OCI-LY1 (cell line): ENCODE results near the gene XRCC4.

ENCODE experiments used
- H2AFZ ChIP-seq: fragments of 200-600 bp; sonication (generic), shearing (Covaris generic); 2 replicates; pipeline ENCODE4 v1.6.0; 2014; ENCODE audit warnings: antibody characterized with exemption, mild to moderate bottlenecking, low read length
- H3F3A ChIP-seq: fragments of 200-600 bp; sonication (generic), shearing (Covaris generic); 2 replicates; pipeline ENCODE4 v1.6.0; 2014; ENCODE audit warnings: mild to moderate bottlenecking, antibody characterized with exemption, low read length, moderate library complexity; ENCODE audit not compliant: insufficient read depth
- H3K27ac ChIP-seq: fragments of 200-600 bp; sonication (generic); 2 replicates; pipeline ENCODE4 v1.5.1; 2014; ENCODE audit warnings: low read length, mixed run types, mild to moderate bottlenecking, low read depth; ENCODE audit not compliant: poor library complexity, severe bottlenecking
- H3K27me3 ChIP-seq: fragments of 200-600 bp; sonication (generic); 2 replicates; pipeline ENCODE4 v1.6.0; 2014; ENCODE audit warnings: antibody characterized with exemption, mild to moderate bottlenecking, low read length, moderate library complexity; ENCODE audit not compliant: insufficient read depth
- H3K36me3 ChIP-seq: fragments of 200-600 bp; sonication (generic); 2 replicates; pipeline ENCODE4 v1.6.1; 2014; ENCODE audit warnings: mild to moderate bottlenecking, antibody characterized with exemption, low read length, moderate library complexity, mixed read lengths; ENCODE audit not compliant: insufficient read depth
- H3K4me1 ChIP-seq: fragments of 200-600 bp; sonication (generic); 2 replicates; pipeline ENCODE4 v1.5.1; 2014; ENCODE audit warnings: mild to moderate bottlenecking, low read length, moderate library complexity; ENCODE audit not compliant: insufficient read depth, severe bottlenecking
- H3K4me2 ChIP-seq: fragments of 200-600 bp; sonication (generic), shearing (Covaris generic); 2 replicates; pipeline ENCODE4 v1.6.1; 2014; ENCODE audit warnings: low read length
- H3K4me3 ChIP-seq: fragments of 200-600 bp; sonication (generic); 2 replicates; pipeline ENCODE4 v1.5.1; 2014; ENCODE audit warnings: low read length, low read depth, mild to moderate bottlenecking, mixed read lengths; ENCODE audit not compliant: poor library complexity, severe bottlenecking
- H3K79me2 ChIP-seq: fragments of 200-600 bp; shearing (Covaris generic); 2 replicates; pipeline ENCODE4 v1.6.1; 2016; ENCODE audit warnings: mixed run types, low read length, mixed read lengths; ENCODE audit not compliant: insufficient read depth
- H3K9ac ChIP-seq: fragments of 200-600 bp; sonication (generic), shearing (Covaris generic); 2 replicates; pipeline ENCODE4 v1.6.1; 2014; ENCODE audit warnings: mild to moderate bottlenecking, low read length, mixed read lengths
- H3K9me2 ChIP-seq: fragments of 200-600 bp; sonication (generic), shearing (Covaris generic); 2 replicates; pipeline ENCODE4 v1.6.1; 2014; ENCODE audit warnings: low read depth, mild to moderate bottlenecking, low read length, mixed read lengths
- H3K9me3 ChIP-seq: fragments of 200-600 bp; shearing (Covaris generic); 2 replicates; pipeline ENCODE4 v1.6.1; 2014; ENCODE audit warnings: low read length, mixed read lengths
- H4K20me1 ChIP-seq: fragments of 200-600 bp; sonication (generic), shearing (Covaris generic); 2 replicates; pipeline ENCODE4 v1.6.0; 2016; ENCODE audit warnings: mild to moderate bottlenecking, low read length; ENCODE audit not compliant: insufficient read depth
- EZH2 ChIP-seq: fragments of 200-600 bp; sonication (generic), shearing (Covaris generic); IDR thresholded peaks from 2 replicates; pipeline ENCODE4 v1.8.0; 2017; ENCODE audit warnings: borderline replicate concordance, mixed run types, mild to moderate bottlenecking, antibody characterized with exemption, low read length, moderate library complexity, mixed read lengths
- TF ChIP-seq, protein P1 (sequence below): fragments of 200-600 bp; sonication (generic), shearing (Covaris generic); IDR thresholded peaks from 2 replicates; pipeline ENCODE4 v1.5.1; 2017; ENCODE audit warnings: mild to moderate bottlenecking, antibody characterized with exemption, low read length, moderate library complexity, mixed read lengths

XRCC4 gene

DNA sequence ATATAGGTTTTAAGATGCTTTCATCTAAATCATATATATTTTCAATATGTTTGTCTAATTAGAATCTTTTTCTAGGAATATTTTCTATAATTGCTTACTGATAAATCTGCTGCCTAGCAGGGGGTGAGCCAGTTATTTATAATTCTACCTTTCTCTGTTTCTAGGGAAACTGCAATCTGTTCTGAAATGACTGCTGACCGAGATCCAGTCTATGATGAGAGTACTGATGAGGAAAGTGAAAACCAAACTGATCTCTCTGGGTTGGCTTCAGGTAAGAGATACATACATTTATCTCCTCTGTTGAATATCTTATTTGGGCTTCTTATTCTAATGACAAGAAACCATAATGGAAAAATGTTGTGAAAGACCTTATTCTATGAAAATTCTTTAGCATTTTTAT lies 127.3 kb downstream of the XRCC4 start:
- no peaks in the 10 kb centered on the region for H4K20me1 ChIP-seq
- H2AFZ ChIP-seq = no peak overlapping the region
- H3K79me2 ChIP-seq = no peaks in the 10 kb centered on the region
- H3K4me3 ChIP-seq = no peak overlapping the region
- H3F3A ChIP-seq = no peaks in the 10 kb centered on the region
- no peak overlapping the region for H3K9ac ChIP-seq
- TF ChIP-seq, protein P1, sequence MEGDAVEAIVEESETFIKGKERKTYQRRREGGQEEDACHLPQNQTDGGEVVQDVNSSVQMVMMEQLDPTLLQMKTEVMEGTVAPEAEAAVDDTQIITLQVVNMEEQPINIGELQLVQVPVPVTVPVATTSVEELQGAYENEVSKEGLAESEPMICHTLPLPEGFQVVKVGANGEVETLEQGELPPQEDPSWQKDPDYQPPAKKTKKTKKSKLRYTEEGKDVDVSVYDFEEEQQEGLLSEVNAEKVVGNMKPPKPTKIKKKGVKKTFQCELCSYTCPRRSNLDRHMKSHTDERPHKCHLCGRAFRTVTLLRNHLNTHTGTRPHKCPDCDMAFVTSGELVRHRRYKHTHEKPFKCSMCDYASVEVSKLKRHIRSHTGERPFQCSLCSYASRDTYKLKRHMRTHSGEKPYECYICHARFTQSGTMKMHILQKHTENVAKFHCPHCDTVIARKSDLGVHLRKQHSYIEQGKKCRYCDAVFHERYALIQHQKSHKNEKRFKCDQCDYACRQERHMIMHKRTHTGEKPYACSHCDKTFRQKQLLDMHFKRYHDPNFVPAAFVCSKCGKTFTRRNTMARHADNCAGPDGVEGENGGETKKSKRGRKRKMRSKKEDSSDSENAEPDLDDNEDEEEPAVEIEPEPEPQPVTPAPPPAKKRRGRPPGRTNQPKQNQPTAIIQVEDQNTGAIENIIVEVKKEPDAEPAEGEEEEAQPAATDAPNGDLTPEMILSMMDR = no peak
- no peak for TF ChIP-seq EZH2
- no peaks in the 10 kb centered on the region for H3K27me3 ChIP-seq
- H3K9me2 ChIP-seq = no peaks in the 10 kb centered on the region
- no peaks in the 10 kb centered on the region for H3K4me1 ChIP-seq
- H3K36me3 ChIP-seq = no peaks in the 10 kb centered on the region
- H3K9me3 ChIP-seq = no peaks in the 10 kb centered on the region
- H3K27ac ChIP-seq = no peak overlapping the region
- H3K4me2 ChIP-seq = no peak overlapping the region

DNA sequence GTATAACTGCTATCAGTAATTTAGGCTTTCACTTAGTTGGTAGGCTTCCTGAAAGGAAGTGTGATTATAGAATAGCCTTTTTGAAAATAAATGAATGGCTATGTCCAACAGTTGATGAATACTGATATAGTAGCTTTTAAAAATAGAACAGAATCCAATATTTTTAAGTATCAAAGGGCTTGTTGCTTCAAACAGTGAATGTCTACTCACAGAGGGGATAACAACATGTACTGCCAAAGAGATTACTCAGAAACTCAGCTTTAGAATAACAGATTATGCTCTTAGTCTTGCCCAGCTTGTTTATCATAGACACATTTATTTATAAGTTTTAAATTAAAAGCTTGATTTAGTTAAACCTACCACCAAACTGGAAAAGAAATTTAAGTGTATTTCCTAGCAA lies 132.6 kb downstream of the XRCC4 start:
- Histone ChIP-seq H3K79me2 (no peaks in the 10 kb centered on the region), H3K27ac (no peak overlapping the region), H3K4me3 (no peak overlapping the region)

DNA sequence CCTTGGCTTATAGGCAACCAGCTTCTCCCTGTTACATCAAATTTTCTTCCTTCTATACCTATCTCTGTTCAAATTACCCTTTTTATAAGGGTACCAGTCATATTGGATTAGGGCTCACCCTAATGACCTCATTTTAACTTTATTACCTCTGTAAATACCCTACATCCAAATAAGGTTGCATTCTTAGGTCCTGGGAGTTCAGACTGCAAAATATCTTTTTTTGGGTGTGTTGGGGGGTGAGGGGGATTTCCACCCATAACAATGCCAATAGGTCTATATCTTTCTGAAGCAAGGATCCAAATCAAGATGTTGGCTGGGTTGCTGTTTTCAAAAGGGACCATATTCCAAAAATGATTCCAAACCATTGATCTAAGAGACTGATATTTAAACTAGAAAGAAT lies 141.7 kb downstream of the XRCC4 start:
- no peak overlapping the region for H3K4me2 ChIP-seq
- no peaks in the 10 kb centered on the region for H3K9me2 ChIP-seq
- H2AFZ ChIP-seq = no peak overlapping the region
- H3K27ac ChIP-seq = no peak overlapping the region
- H3K79me2 ChIP-seq = no peaks in the 10 kb centered on the region
- H3K36me3 ChIP-seq = no peaks in the 10 kb centered on the region
- TF ChIP-seq, protein P1 = no peak
- no peak for TF ChIP-seq EZH2
- no peak overlapping the region for H3K9ac ChIP-seq
- no peaks in the 10 kb centered on the region for H3K9me3 ChIP-seq
- no peaks in the 10 kb centered on the region for H3K27me3 ChIP-seq
- no peaks in the 10 kb centered on the region for H3F3A ChIP-seq
- no peak overlapping the region for H3K4me3 ChIP-seq
- no peaks in the 10 kb centered on the region for H3K4me1 ChIP-seq
- no peaks in the 10 kb centered on the region for H4K20me1 ChIP-seq

More for the DNA sequence above, 132.6 kb downstream of the XRCC4 start:
- Histone ChIP-seq H3K4me2 (no peak overlapping the region), H3K9me3 (no peaks in the 10 kb centered on the region), H3K9me2 (no peaks in the 10 kb centered on the region), H3K27me3 (no peaks in the 10 kb centered on the region), H4K20me1 (no peaks in the 10 kb centered on the region), H2AFZ (no peak overlapping the region), H3K9ac (no peak overlapping the region), H3F3A (no peaks in the 10 kb centered on the region), H3K36me3 (no peaks in the 10 kb centered on the region), H3K4me1 (no peaks in the 10 kb centered on the region)
- TF ChIP-seq EZH2 = no peak
- TF ChIP-seq, protein P1 = no peak
